Measurements from ENCODE around the gene KCNH2.
"Not testable (repeated sequence)": the region's sequence is repeated elsewhere in the genome, so short reads cannot be mapped to it uniquely, and the experiment has no call there.

KCNH2 gene, protein sequence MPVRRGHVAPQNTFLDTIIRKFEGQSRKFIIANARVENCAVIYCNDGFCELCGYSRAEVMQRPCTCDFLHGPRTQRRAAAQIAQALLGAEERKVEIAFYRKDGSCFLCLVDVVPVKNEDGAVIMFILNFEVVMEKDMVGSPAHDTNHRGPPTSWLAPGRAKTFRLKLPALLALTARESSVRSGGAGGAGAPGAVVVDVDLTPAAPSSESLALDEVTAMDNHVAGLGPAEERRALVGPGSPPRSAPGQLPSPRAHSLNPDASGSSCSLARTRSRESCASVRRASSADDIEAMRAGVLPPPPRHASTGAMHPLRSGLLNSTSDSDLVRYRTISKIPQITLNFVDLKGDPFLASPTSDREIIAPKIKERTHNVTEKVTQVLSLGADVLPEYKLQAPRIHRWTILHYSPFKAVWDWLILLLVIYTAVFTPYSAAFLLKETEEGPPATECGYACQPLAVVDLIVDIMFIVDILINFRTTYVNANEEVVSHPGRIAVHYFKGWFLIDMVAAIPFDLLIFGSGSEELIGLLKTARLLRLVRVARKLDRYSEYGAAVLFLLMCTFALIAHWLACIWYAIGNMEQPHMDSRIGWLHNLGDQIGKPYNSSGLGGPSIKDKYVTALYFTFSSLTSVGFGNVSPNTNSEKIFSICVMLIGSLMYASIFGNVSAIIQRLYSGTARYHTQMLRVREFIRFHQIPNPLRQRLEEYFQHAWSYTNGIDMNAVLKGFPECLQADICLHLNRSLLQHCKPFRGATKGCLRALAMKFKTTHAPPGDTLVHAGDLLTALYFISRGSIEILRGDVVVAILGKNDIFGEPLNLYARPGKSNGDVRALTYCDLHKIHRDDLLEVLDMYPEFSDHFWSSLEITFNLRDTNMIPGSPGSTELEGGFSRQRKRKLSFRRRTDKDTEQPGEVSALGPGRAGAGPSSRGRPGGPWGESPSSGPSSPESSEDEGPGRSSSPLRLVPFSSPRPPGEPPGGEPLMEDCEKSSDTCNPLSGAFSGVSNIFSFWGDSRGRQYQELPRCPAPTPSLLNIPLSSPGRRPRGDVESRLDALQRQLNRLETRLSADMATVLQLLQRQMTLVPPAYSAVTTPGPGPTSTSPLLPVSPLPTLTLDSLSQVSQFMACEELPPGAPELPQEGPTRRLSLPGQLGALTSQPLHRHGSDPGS

DNA sequence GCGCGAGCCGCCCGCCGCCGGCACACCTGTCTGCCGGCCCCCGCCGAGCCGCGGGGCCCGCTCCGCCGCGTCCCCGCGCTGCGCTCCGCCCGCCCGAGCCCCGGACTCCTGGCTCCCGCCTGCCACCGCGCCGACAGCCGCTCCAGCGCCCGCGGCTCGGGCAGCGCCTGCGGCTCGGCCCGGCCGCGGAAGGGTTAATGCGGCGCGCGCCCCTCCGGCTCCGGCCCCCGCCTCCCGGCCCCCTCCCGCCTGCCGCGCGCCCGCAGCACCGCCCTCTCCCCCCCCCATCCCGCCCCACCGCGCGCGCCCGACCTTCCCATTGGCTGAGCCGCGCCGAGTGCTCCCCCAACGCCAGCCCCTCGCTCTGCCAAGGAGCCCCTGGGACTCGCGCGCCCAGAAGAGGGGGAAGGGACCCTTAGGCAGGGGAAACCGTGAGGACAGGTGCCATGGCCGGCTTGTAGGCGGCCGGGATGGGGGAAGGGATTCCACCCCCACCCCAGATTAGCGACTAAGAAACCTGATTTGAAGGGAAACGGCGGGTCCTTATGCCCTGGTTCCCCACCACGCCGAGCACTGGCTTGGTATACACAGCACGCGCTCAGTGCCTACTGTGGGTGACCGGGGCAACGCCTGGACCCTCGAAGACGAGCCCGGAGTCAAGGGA is at the start of gene KCNH2:
KCNH2 (minus strand) TSS at position 196 of the 664 bp plus-strand sequence. CDS start 408 bp downstream, outside the sequence.
- Histone ChIP-seq H3K27me3 (ENCODE audit: control insufficient read depth, low read length) (peaks cover 58% of the 10 kb centered on the region), H4K20me1 (ENCODE audit: control insufficient read depth, insufficient read depth, low read depth, low read length) (no peaks in the 10 kb centered on the region), H3K9me3 (ENCODE audit: control insufficient read depth, insufficient read depth, low read length) (no peaks in the 10 kb centered on the region), H3K4me2 (ENCODE audit: low read length) (peak within 1 kb of the TSS; percentile 98), H3F3A (ENCODE audit: control insufficient read depth, insufficient read depth) (no peaks in the 10 kb centered on the region; the same call in 1 of the 2 replicates), H3K27ac (ENCODE audit: low read depth, low read length) (no peak within 1 kb of the TSS), H3K4me3 (ENCODE audit: low read length) (peak within 1 kb of the TSS; percentile 76), H3K36me3 (ENCODE audit: control insufficient read depth, low read length) (no peaks in the 10 kb centered on the region), H3K9me2 (replicated peaks; ENCODE audit: control insufficient read depth, low read length) (no peaks in the 10 kb centered on the region), H3K79me2 (ENCODE audit: control insufficient read depth, low read length) (no peaks in the 10 kb centered on the region), H3K4me1 (ENCODE audit: control insufficient read depth, low read length) (peaks cover 41% of the 10 kb centered on the region)
- TF ChIP-seq EZH2phosphoT487 (IDR thresholded peaks at IDR 0.05; ENCODE audit: borderline replicate concordance, low read length): peak; percentile 50; the same call in 1 of the 2 replicates
- TF ChIP-seq, protein P1, sequence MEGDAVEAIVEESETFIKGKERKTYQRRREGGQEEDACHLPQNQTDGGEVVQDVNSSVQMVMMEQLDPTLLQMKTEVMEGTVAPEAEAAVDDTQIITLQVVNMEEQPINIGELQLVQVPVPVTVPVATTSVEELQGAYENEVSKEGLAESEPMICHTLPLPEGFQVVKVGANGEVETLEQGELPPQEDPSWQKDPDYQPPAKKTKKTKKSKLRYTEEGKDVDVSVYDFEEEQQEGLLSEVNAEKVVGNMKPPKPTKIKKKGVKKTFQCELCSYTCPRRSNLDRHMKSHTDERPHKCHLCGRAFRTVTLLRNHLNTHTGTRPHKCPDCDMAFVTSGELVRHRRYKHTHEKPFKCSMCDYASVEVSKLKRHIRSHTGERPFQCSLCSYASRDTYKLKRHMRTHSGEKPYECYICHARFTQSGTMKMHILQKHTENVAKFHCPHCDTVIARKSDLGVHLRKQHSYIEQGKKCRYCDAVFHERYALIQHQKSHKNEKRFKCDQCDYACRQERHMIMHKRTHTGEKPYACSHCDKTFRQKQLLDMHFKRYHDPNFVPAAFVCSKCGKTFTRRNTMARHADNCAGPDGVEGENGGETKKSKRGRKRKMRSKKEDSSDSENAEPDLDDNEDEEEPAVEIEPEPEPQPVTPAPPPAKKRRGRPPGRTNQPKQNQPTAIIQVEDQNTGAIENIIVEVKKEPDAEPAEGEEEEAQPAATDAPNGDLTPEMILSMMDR (IDR thresholded peaks at IDR 0.05; ENCODE audit: low read depth, low read length, poor library complexity, severe bottlenecking): no peak

GRCh38 chr7:151027728-151028130 is 49.6 kb upstream of the KCNH2 start:
- H3K27ac ChIP-seq (ENCODE audit: low read depth, low read length); H3K9me3 ChIP-seq (ENCODE audit: control insufficient read depth, insufficient read depth, low read length); H3K9me2 ChIP-seq (replicated peaks; ENCODE audit: control insufficient read depth, low read length); H4K20me1 ChIP-seq (ENCODE audit: control insufficient read depth, insufficient read depth, low read depth, low read length); H3K27me3 ChIP-seq (ENCODE audit: control insufficient read depth, low read length); H3F3A ChIP-seq (ENCODE audit: control insufficient read depth, insufficient read depth); H3K36me3 ChIP-seq (ENCODE audit: control insufficient read depth, low read length): not testable (repeated sequence)
- Histone ChIP-seq H3K4me1 (ENCODE audit: control insufficient read depth, low read length) (peaks cover 21% of the 10 kb centered on the region), H3K4me2 (ENCODE audit: low read length) (peak overlapping the region; percentile 84), H3K4me3 (ENCODE audit: low read length) (peak overlapping the region; percentile 97), H3K79me2 (ENCODE audit: control insufficient read depth, low read length) (peaks cover 18% of the 10 kb centered on the region)

DNA sequence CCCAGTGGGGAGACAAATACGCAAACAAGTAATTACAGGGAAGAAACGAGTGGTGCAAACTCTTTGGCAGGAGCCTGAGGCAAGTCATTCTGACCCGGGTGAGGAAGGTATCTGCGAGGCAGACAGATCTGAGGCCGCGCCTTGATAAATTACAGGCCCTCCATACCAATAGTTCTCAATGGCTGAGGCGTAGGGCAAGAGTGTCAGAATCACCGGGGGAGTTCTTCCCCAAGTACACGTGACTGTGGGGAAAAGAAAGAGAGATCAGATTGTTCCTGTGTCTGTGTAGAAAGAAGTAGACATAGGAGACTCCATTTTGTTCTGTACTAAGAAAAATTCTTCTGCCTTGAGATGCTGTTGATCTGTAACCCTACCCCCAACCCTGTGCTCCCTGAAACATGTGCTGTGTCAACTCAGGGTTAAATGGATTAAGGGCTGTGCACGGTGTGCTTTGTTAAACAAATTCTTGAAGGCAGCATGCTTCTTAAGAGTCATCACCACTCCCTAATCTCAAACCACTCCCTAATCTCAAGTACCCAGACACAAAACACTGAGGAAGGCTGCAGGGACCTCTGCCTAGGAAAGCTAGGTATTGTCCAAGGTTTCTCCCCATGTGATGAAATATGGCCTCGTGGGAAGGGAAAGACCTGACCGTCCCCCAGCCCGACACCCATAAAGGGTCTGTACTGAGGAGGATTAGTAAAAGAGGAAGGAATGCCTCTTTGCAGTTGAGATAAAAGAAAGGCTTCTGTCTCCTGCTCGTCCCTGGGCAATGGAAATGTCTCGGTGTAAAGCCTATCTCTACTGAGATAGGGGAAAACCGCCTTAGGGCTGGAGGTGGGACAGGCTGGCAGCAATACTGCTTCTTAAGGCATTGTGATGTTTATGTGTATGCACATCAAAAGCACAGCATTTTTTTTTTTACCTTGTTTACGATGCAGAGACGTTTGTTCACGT is 48.9 kb upstream of the KCNH2 start:
- peak overlapping the region; percentile 97 for H3K4me3 ChIP-seq (ENCODE audit: low read length)
- not testable (repeated sequence) for H4K20me1 ChIP-seq (ENCODE audit: control insufficient read depth, insufficient read depth, low read depth, low read length); H3K9me3 ChIP-seq (ENCODE audit: control insufficient read depth, insufficient read depth, low read length); H3K36me3 ChIP-seq (ENCODE audit: control insufficient read depth, low read length); H3F3A ChIP-seq (ENCODE audit: control insufficient read depth, insufficient read depth); H3K27ac ChIP-seq (ENCODE audit: low read depth, low read length); H3K27me3 ChIP-seq (ENCODE audit: control insufficient read depth, low read length); H3K9me2 ChIP-seq (replicated peaks; ENCODE audit: control insufficient read depth, low read length)
- H3K79me2 ChIP-seq (ENCODE audit: control insufficient read depth, low read length): peaks cover 18% of the 10 kb centered on the region
- H3K4me2 ChIP-seq (ENCODE audit: low read length): peak overlapping the region; percentile 84
- H3K4me1 ChIP-seq (ENCODE audit: control insufficient read depth, low read length): peaks cover 21% of the 10 kb centered on the region
